GM21381 (cell line): ENCODE data around the gene SYT8.
"Not testable (repeated sequence)": the region's sequence is repeated elsewhere in the genome, so short reads cannot be mapped to it uniquely, and the experiment has no call there.

Source experiments
- ATAC-seq: cut with Tn5 transposase; IDR thresholded peaks from one replicate; pipeline ENCODE4 v1.9.1; 2021; ENCODE audit warnings: mild to moderate bottlenecking, moderate library complexity; ENCODE audit not compliant: unreplicated experiment

Gene SYT8

GRCh38 chr11:1870721-1871466 is 36.1 kb downstream of the SYT8 start:
- ATAC-seq: no peak

- ATAC-seq: no peak
These were observed 36.7 kb downstream of the SYT8 start for GRCh38 chr11:1871531-1871930.

GRCh38 chr11:1872267-1872985 is 37.6 kb downstream of the SYT8 start:
- ATAC-seq: no peak

- ATAC-seq: no peak
These were observed 38.4 kb downstream of the SYT8 start for GRCh38 chr11:1873048-1873812.

GRCh38 chr11:1873813-1874150 is 39.0 kb downstream of the SYT8 start:
- ATAC-seq: not testable (repeated sequence)

- ATAC-seq: not testable (repeated sequence)
These were observed 39.8 kb downstream of the SYT8 start for GRCh38 chr11:1874441-1875092.

GRCh38 chr11:1875093-1875850 is 40.5 kb downstream of the SYT8 start:
- no peak for ATAC-seq

GRCh38 chr11:1875851-1876301 is 41.1 kb downstream of the SYT8 start:
- ATAC-seq: not testable (repeated sequence)

GRCh38 chr11:1876361-1877063 is 41.7 kb downstream of the SYT8 start:
- no peak for ATAC-seq

- ATAC-seq: no peak
These were observed 42.7 kb downstream of the SYT8 start for GRCh38 chr11:1877211-1878136.

- no peak for ATAC-seq
These were observed 43.6 kb downstream of the SYT8 start for GRCh38 chr11:1878137-1879031.

GRCh38 chr11:1879342-1879940 is 44.7 kb downstream of the SYT8 start:
- no peak for ATAC-seq

- no peak for ATAC-seq
These were observed 45.3 kb downstream of the SYT8 start for GRCh38 chr11:1879941-1880720.

- no peak for ATAC-seq
These were observed 46.1 kb downstream of the SYT8 start for GRCh38 chr11:1880746-1881441.

- no peak for ATAC-seq
These were observed 46.9 kb downstream of the SYT8 start for GRCh38 chr11:1881442-1882264.
